ENCODE results near the gene SCO2. TPM values are rescaled to one million over a fixed set of nuclear protein-coding genes. Genes with fewer than 3 reads are reported as not detected.

SCO2 gene
- total and polyA plus RNA-seq, 2 of the 13 experiments (the other 11 are each of a cell fraction or from before 2014, with no cell fraction given), result 0.32 to 3.7 TPM

DNA sequence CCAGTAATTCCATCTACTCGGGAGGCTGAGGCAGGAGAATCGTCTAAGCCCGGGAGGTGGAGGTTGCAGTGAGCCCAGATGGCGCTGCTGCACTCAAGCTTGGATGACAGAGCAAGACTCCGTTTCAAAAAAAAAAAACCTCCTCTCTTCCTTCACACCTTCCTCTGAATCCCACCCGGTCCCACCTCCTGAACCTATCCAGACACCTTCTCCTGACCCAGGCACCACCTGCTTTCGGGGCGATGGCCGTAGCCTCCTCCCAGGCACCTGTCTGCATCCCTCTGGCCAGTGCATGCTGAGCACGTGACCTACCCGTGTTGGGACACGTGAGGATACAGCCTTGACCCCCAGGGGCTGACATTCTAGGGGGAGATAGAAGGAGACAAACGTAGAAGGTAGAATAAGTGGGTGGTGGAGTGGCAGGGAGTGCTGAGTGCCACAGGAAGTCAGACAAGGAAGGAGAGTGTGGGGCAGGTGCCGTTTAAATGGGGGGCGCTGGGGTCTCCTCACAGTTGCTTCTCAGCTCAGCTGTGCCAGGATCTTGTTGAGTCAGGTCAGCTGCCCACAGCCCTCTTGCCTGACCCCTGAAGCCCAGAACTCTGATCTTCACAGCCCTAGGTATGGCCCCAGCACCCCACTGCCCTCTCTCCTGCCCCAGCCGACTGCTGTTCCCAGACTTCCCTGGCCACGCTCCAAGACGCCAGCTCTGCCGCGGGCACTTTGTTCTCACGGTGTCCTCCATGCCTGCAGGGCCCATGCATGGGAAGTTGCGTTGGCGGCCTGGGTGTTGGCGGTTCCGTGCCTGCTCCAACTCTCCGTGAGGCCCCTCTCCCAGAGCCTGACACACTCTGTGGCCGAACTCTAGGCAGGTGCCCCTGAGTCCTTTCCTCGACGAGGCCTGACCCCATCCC, 39.9 kb downstream of the SCO2 start (continued):
- TF ChIP-seq BCL6 (CRISPR knock-in tag; IDR thresholded peaks at IDR 0.05), result no peak; the same call in 1 of the 2 replicates
- no peak for TF ChIP-seq XBP1 (CRISPR knock-in tag; IDR thresholded peaks at IDR 0.05)
- TF ChIP-seq, protein P1, sequence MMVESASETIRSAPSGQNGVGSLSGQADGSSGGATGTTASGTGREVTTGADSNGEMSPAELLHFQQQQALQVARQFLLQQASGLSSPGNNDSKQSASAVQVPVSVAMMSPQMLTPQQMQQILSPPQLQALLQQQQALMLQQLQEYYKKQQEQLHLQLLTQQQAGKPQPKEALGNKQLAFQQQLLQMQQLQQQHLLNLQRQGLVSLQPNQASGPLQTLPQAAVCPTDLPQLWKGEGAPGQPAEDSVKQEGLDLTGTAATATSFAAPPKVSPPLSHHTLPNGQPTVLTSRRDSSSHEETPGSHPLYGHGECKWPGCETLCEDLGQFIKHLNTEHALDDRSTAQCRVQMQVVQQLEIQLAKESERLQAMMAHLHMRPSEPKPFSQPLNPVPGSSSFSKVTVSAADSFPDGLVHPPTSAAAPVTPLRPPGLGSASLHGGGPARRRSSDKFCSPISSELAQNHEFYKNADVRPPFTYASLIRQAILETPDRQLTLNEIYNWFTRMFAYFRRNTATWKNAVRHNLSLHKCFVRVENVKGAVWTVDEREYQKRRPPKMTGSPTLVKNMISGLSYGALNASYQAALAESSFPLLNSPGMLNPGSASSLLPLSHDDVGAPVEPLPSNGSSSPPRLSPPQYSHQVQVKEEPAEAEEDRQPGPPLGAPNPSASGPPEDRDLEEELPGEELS (CRISPR knock-in tag; IDR thresholded peaks at IDR 0.05), result no peak
- 0 out of 2 replicates have a peak, but pooled peaks have one; percentile 14 for TF ChIP-seq HMG20B (CRISPR knock-in tag; conservative IDR thresholded peaks at IDR 0.05)
- peak; percentile 84 for TF ChIP-seq TARDBP (CRISPR knock-in tag; IDR thresholded peaks at IDR 0.05)
- TF ChIP-seq, protein P2, sequence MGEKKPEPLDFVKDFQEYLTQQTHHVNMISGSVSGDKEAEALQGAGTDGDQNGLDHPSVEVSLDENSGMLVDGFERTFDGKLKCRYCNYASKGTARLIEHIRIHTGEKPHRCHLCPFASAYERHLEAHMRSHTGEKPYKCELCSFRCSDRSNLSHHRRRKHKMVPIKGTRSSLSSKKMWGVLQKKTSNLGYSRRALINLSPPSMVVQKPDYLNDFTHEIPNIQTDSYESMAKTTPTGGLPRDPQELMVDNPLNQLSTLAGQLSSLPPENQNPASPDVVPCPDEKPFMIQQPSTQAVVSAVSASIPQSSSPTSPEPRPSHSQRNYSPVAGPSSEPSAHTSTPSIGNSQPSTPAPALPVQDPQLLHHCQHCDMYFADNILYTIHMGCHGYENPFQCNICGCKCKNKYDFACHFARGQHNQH (CRISPR knock-in tag; IDR thresholded peaks at IDR 0.05), result peak; percentile 38; the same call in 1 of the 2 replicates
- TF ChIP-seq, protein P3, sequence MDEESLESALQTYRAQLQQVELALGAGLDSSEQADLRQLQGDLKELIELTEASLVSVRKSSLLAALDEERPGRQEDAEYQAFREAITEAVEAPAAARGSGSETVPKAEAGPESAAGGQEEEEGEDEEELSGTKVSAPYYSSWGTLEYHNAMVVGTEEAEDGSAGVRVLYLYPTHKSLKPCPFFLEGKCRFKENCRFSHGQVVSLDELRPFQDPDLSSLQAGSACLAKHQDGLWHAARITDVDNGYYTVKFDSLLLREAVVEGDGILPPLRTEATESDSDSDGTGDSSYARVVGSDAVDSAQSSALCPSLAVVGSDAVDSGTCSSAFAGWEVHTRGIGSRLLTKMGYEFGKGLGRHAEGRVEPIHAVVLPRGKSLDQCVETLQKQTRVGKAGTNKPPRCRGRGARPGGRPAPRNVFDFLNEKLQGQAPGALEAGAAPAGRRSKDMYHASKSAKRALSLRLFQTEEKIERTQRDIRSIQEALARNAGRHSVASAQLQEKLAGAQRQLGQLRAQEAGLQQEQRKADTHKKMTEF (CRISPR knock-in tag; IDR thresholded peaks at IDR 0.05), result peak; percentile 81
- no peak for TF ChIP-seq SCMH1 (CRISPR knock-in tag; IDR thresholded peaks at IDR 0.05; ENCODE audit: borderline replicate concordance)
- peak; percentile 96 for TF ChIP-seq AKAP8 (CRISPR knock-in tag; IDR thresholded peaks at IDR 0.05)
- TF ChIP-seq, protein P4, sequence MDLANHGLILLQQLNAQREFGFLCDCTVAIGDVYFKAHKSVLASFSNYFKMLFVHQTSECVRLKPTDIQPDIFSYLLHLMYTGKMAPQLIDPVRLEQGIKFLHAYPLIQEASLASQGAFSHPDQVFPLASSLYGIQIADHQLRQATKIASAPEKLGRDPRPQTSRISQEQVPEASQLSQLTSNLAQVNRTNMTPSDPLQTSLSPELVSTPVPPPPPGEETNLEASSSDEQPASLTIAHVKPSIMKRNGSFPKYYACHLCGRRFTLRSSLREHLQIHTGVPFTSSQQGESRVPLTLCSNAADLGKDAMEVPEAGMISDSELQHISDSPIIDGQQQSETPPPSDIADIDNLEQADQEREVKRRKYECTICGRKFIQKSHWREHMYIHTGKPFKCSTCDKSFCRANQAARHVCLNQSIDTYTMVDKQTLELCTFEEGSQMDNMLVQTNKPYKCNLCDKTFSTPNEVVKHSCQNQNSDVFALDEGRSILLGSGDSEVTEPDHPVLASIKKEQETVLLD (CRISPR knock-in tag; IDR thresholded peaks at IDR 0.05; ENCODE audit: low read depth), result no peak
- TF ChIP-seq ZNF121 (CRISPR knock-in tag; IDR thresholded peaks at IDR 0.05), result peak; percentile 40; the same call in 1 of the 2 replicates
- no peak for TF ChIP-seq SNAPC5 (CRISPR knock-in tag; IDR thresholded peaks at IDR 0.05; ENCODE audit: borderline replicate concordance)
- TF ChIP-seq GATAD1 (CRISPR knock-in tag; IDR thresholded peaks at IDR 0.05), result 0 out of 2 replicates have a peak, but pooled peaks have one; percentile 19
- TF ChIP-seq PITX1 (CRISPR knock-in tag; IDR thresholded peaks at IDR 0.05), result no peak
- TF ChIP-seq USF2 (IDR thresholded peaks at IDR 0.05; ENCODE audit: low read depth, low read length), result peak; percentile 94
- peak; percentile 92; the same call in 1 of the 2 replicates for TF ChIP-seq USF2 (CRISPR knock-in tag; IDR thresholded peaks at IDR 0.05; ENCODE audit: borderline replicate concordance)
- no peak for TF ChIP-seq SMARCE1 (IDR thresholded peaks at IDR 0.05; ENCODE audit: borderline replicate concordance)
- 0 out of 2 replicates have a peak, but pooled peaks have one; percentile 52 for TF ChIP-seq ZNF850 (CRISPR knock-in tag; conservative IDR thresholded peaks at IDR 0.05)
- peak; percentile 59 for TF ChIP-seq MXD3 (CRISPR knock-in tag; IDR thresholded peaks at IDR 0.05)
- TF ChIP-seq ZMYM3 (CRISPR knock-in tag; IDR thresholded peaks at IDR 0.05), result 0 out of 2 replicates have a peak, but pooled peaks have one; percentile 31

Measured in HepG2 (cell line).